SK-N-SH (cell line): ENCODE measurements around the gene ZBTB38. TPM values are rescaled to one million over a fixed set of nuclear protein-coding genes. Genes with fewer than 3 reads are reported as not detected.

ENCODE experiments used
- CTCF ChIA-PET: fragments of 300-600, 350-600 bp; formaldehyde crosslinking; extraction: SDS; loops from one replicate; lab custom pipeline; 2021; lab: Yijun Ruan, JAX
- POLR2A ChIA-PET: fragments of 350-600 bp; sonication (Branson Sonifier 250); formaldehyde crosslinking; extraction: SDS; loops from one replicate; lab custom pipeline; 2020; ENCODE audit warnings: antibody characterized with exemption, inconsistent platforms; lab: Yijun Ruan, JAX
- DNase-seq: peaks from one replicate; pipeline ENCODE4 v3.0.0; 2012
- H2AFZ ChIP-seq: fragments of 200-600 bp; sonication (generic); 2 replicates; pipeline ENCODE4 v1.8.1; 2016; ENCODE audit warnings: antibody characterized with exemption, mild to moderate bottlenecking, low read depth
- H3F3A ChIP-seq: fragments of 200-600 bp; sonication (generic); replicated peaks from 2 replicates; pipeline ENCODE3; 2016; ENCODE audit warnings: antibody characterized with exemption, mild to moderate bottlenecking; ENCODE audit not compliant: insufficient read depth
- H3K27ac ChIP-seq, 2 experiments: fragments of 200-500 bp in 1 of 2; fragments of 200-600 bp in 1 of 2; sonication (Bioruptor generic) in 1 of 2; sonication (generic), shearing (Covaris generic) in 1 of 2; 2 replicates each; pipeline versions ENCODE4 v1.5.1 to v1.6.1; 2014 to 2016; ENCODE audit warnings: low read depth in 2 of 2, inconsistent platforms in 1 of 2, low read length in 1 of 2, mild to moderate bottlenecking in 1 of 2, mixed read lengths in 1 of 2
- H3K27me3 ChIP-seq: fragments of 200-600 bp; sonication (generic), shearing (Covaris generic); 2 replicates; pipeline ENCODE4 v1.6.1; 2016; ENCODE audit warnings: mixed run types; ENCODE audit not compliant: insufficient read depth
- H3K36me3 ChIP-seq, 2 experiments: fragments of 200-500 bp in 1 of 2; fragments of 200-600 bp in 1 of 2; sonication (Bioruptor generic) in 1 of 2; sonication (generic) in 1 of 2; replicated peaks in 1 of 2; 2 replicates each; pipeline versions ENCODE3 to v1.5.1; 2014 to 2016; ENCODE audit warnings: low read length in 1 of 2, mild to moderate bottlenecking in 1 of 2; ENCODE audit not compliant: insufficient read depth in 2 of 2, control insufficient read depth in 1 of 2
- H3K4me1 ChIP-seq, 2 experiments: fragments of 200-500 bp in 1 of 2; fragments of 200-600 bp in 1 of 2; sonication (Bioruptor generic) in 1 of 2; sonication (generic), shearing (Covaris generic) in 1 of 2; 2 replicates each; pipeline versions ENCODE4 v1.5.1 to v1.6.1; 2014 to 2016; ENCODE audit warnings: low read depth in 1 of 2, low read length in 1 of 2, mixed run types in 1 of 2; ENCODE audit not compliant: insufficient read depth in 2 of 2, control insufficient read depth in 1 of 2
- H3K4me2 ChIP-seq: fragments of 200-600 bp; sonication (generic), shearing (Covaris generic); 2 replicates; pipeline ENCODE4 v1.6.1; 2017; ENCODE audit warnings: mixed run types
- H3K4me3 ChIP-seq, 2 experiments: fragments of 200-500 bp in 1 of 2; fragments of 200-600 bp in 1 of 2; sonication (Bioruptor generic) in 1 of 2; sonication (generic), shearing (Covaris generic) in 1 of 2; 2 replicates each; pipeline versions ENCODE4 v1.5.1 to v1.8.1; 2014 to 2016; ENCODE audit warnings: low read depth in 2 of 2, inconsistent platforms in 1 of 2, low read length in 1 of 2, mild to moderate bottlenecking in 1 of 2, mixed read lengths in 1 of 2, moderate library complexity in 1 of 2
- H3K79me2 ChIP-seq: fragments of 200-600 bp; sonication (generic); 2 replicates; pipeline ENCODE4 v1.8.1; 2017; ENCODE audit warnings: mild to moderate bottlenecking; ENCODE audit not compliant: insufficient read depth
- H3K9ac ChIP-seq: fragments of 200-600 bp; sonication (generic); 2 replicates; pipeline ENCODE4 v1.6.1; 2017; ENCODE audit warnings: mixed run types
- H3K9me2 ChIP-seq: fragments of 200-600 bp; sonication (generic); 2 replicates; pipeline ENCODE4 v1.6.1; 2017; ENCODE audit warnings: mixed run types
- H3K9me3 ChIP-seq: fragments of 200-600 bp; sonication (generic); 2 replicates; pipeline ENCODE4 v1.6.1; 2017; ENCODE audit warnings: mixed run types, mild to moderate bottlenecking, moderate library complexity
- H4K20me1 ChIP-seq: fragments of 200-600 bp; sonication (generic); 2 replicates; pipeline ENCODE4 v1.6.1; 2017; ENCODE audit warnings: mild to moderate bottlenecking, mixed run types; ENCODE audit not compliant: insufficient read depth
- CTCF ChIP-seq: fragments of 200-600 bp; sonication (generic); IDR thresholded peaks from 2 replicates; pipeline ENCODE4 v1.6.1; 2017; ENCODE audit warnings: antibody characterized with exemption, mild to moderate bottlenecking, moderate library complexity
- EZH2phosphoT487 ChIP-seq: fragments of 200-600 bp; sonication (generic); IDR thresholded peaks from 2 replicates; pipeline ENCODE4 v1.6.1; 2017; ENCODE audit warnings: low read depth, mixed run types, mild to moderate bottlenecking, antibody characterized with exemption, moderate library complexity, borderline replicate concordance
- GABPA ChIP-seq: IDR thresholded peaks from 2 replicates; pipeline ENCODE4 v1.4.0; 2012; ENCODE audit warnings: low read depth, mild to moderate bottlenecking
- GATA2 ChIP-seq: sonication (generic); formaldehyde crosslinking; IDR thresholded peaks from 2 replicates; pipeline ENCODE4 v1.5.0; 2020; ENCODE audit warnings: mild to moderate bottlenecking, missing genetic modification reagents
- JUND ChIP-seq: IDR thresholded peaks from 2 replicates; pipeline ENCODE4 v1.4.0; 2012
- MAX ChIP-seq: IDR thresholded peaks from 2 replicates; pipeline ENCODE4 v1.4.0; 2012; ENCODE audit warnings: low read depth
- MEF2A ChIP-seq: IDR thresholded peaks from 2 replicates; pipeline ENCODE4 v1.4.0; 2012; ENCODE audit warnings: low read depth, borderline replicate concordance
- PBX3 ChIP-seq: IDR thresholded peaks from 2 replicates; pipeline ENCODE4; 2012
- POLR2AphosphoS5 ChIP-seq: IDR thresholded peaks from 2 replicates; pipeline ENCODE4 v1.6.1; 2012; ENCODE audit warnings: low read depth, low read length
- RAD21 ChIP-seq: IDR thresholded peaks from 2 replicates; pipeline ENCODE4 v1.6.1; 2012; ENCODE audit warnings: mild to moderate bottlenecking, low read length
- RCOR1 ChIP-seq: fragments of 150-350 bp; IDR thresholded peaks from 2 replicates; pipeline ENCODE4 v1.6.1; 2017; ENCODE audit warnings: antibody characterized with exemption, low read length
- RFX5 ChIP-seq: IDR thresholded peaks from 2 replicates; pipeline ENCODE4 v1.6.1; 2012; ENCODE audit warnings: mild to moderate bottlenecking, improper control_type of control experiment, low read length
- RXRA ChIP-seq: IDR thresholded peaks from 2 replicates; pipeline ENCODE4 v1.4.0; 2012; ENCODE audit warnings: low read depth, mild to moderate bottlenecking, borderline replicate concordance
- SIN3A ChIP-seq: IDR thresholded peaks from 2 replicates; pipeline ENCODE4 v1.6.1; 2012; ENCODE audit warnings: low read depth, mild to moderate bottlenecking, low read length, moderate library complexity, borderline replicate concordance
- TEAD4 ChIP-seq: IDR thresholded peaks from 2 replicates; pipeline ENCODE4 v1.4.0; 2012; ENCODE audit warnings: mild to moderate bottlenecking, borderline replicate concordance; ENCODE audit not compliant: insufficient read depth
- USF2 ChIP-seq: fragments of 150-350 bp; IDR thresholded peaks from 2 replicates; pipeline ENCODE4 v1.6.1; 2017; ENCODE audit warnings: antibody characterized with exemption, low read length, low read depth, borderline replicate concordance
- YY1 ChIP-seq: IDR thresholded peaks from 2 replicates; pipeline ENCODE4 v1.4.0; 2012; ENCODE audit warnings: low read depth, mild to moderate bottlenecking
- WGBS: methylation state at CpG from one replicate; pipeline ENCODE4 v1.1.6; 2017; ENCODE audit warnings: low lambda C conversion rate; 5-methylcytosine and 5-hydroxymethylcytosine counted together
- polyA plus RNA-seq, 3 experiments: library from polyadenylated mRNA; depleted of rRNA; stranded (reverse); fragments of >200 nt; gene quantifications; 2 replicates each; pipeline ENCODE4 v1.2.3, GENCODE V29; 2012

Gene ZBTB38
- polyA plus RNA-seq, 1 of the 3 experiments (the other 2 are of a cell fraction), result 10.1 TPM

- Histone ChIP-seq H3K9me3 (no peaks in the 10 kb centered on the region), H4K20me1 (no peaks in the 10 kb centered on the region), H3K4me3 (no peak overlapping the region), H3K36me3 (peaks cover 38 to 57% of the 10 kb centered on the region in 2 experiments), H3K9me2 (no peaks in the 10 kb centered on the region)
- WGBS, result 63% methylated on average over 10 of the region's 10 CpGs
- TF ChIP-seq GABPA, result no peak
- TF ChIP-seq MAX, result no peak
- no peak for TF ChIP-seq RXRA
- TF ChIP-seq JUND, result 0 out of 2 replicates have a peak, but pooled peaks have one; percentile 10
- TF ChIP-seq YY1, result 0 out of 2 replicates have a peak, but pooled peaks have one; percentile 38
- TF ChIP-seq, all 33 proteins: peak for 2
- Histone ChIP-seq H3K4me2 (no peak overlapping the region), H3K27me3 (no peaks in the 10 kb centered on the region), H3K9ac (no peak overlapping the region; the same call in 1 of the 2 replicates), H3K4me1 (peaks cover 42 to 46% of the 10 kb centered on the region in 2 experiments), H2AFZ (no peak overlapping the region), H3K27ac (peak overlapping the region; percentile 44 to 78; a peak in 3 of 4 replicates), H3F3A (peaks cover 31% of the 10 kb centered on the region), H3K79me2 (peaks cover 78% of the 10 kb centered on the region)
- ChIA-PET CTCF (interaction anchor here (0.9 to 1.4 kb wide), 3 partner anchors 43 to 52 kb away, joined by 3 to 6 read pairs (median 3); no protein-coding TSS in a partner anchor), POLR2A (no interaction called here)
- no peak for DNase-seq
These were observed 44.0 kb downstream of the ZBTB38 start for GRCh38 chr3:141412087-141412935.

- no peak for DNase-seq
- ChIA-PET CTCF (interaction anchor here (0.9 to 1.4 kb wide), 3 partner anchors 42 to 52 kb away, joined by 3 to 6 read pairs (median 3); no protein-coding TSS in a partner anchor), POLR2A (no interaction called here)
- no peak overlapping the region for H3K4me3 ChIP-seq
- H3K36me3 ChIP-seq, result peaks cover 32 to 51% of the 10 kb centered on the region in 2 experiments
- no peak overlapping the region for H3K4me2 ChIP-seq
- peak overlapping the region; percentile 44 to 78 for H3K27ac ChIP-seq
- H3K4me1 ChIP-seq, result peaks cover 42 to 46% of the 10 kb centered on the region in 2 experiments
- H3K79me2 ChIP-seq, result peaks cover 79% of the 10 kb centered on the region
- H3F3A ChIP-seq, result peaks cover 31% of the 10 kb centered on the region
- WGBS, result 74% methylated on average over 11 of the region's 11 CpGs
- no peaks in the 10 kb centered on the region for H3K9me2 ChIP-seq
- no peak for TF ChIP-seq CTCF
- no peak for TF ChIP-seq GATA2 (CRISPR knock-in tag)
- TF ChIP-seq GABPA, result no peak
- TF ChIP-seq MEF2A, result no peak
- no peak for TF ChIP-seq EZH2phosphoT487
- TF ChIP-seq JUND, result no peak
- no peak for TF ChIP-seq SIN3A
- no peak for TF ChIP-seq PBX3
- no peak for TF ChIP-seq RXRA
- no peak for TF ChIP-seq RCOR1
- TF ChIP-seq TEAD4, result no peak
- TF ChIP-seq RAD21, result no peak
- TF ChIP-seq RFX5, result no peak
- no peak for TF ChIP-seq POLR2AphosphoS5
- TF ChIP-seq USF2, result no peak
- TF ChIP-seq, all 33 proteins: peak for 0
- H3K9me3 ChIP-seq, result no peaks in the 10 kb centered on the region
- no peak overlapping the region for H3K9ac ChIP-seq
- no peaks in the 10 kb centered on the region for H3K27me3 ChIP-seq
- H4K20me1 ChIP-seq, result no peaks in the 10 kb centered on the region
- H2AFZ ChIP-seq, result no peak overlapping the region
These were observed 44.6 kb downstream of the ZBTB38 start for GRCh38 chr3:141412936-141413354.
